Measurements from ENCODE around the gene LBX2.
A peak's percentile ranks its signal among the peaks of the same experiment; 100 is the strongest.

LBX2 gene

DNA sequence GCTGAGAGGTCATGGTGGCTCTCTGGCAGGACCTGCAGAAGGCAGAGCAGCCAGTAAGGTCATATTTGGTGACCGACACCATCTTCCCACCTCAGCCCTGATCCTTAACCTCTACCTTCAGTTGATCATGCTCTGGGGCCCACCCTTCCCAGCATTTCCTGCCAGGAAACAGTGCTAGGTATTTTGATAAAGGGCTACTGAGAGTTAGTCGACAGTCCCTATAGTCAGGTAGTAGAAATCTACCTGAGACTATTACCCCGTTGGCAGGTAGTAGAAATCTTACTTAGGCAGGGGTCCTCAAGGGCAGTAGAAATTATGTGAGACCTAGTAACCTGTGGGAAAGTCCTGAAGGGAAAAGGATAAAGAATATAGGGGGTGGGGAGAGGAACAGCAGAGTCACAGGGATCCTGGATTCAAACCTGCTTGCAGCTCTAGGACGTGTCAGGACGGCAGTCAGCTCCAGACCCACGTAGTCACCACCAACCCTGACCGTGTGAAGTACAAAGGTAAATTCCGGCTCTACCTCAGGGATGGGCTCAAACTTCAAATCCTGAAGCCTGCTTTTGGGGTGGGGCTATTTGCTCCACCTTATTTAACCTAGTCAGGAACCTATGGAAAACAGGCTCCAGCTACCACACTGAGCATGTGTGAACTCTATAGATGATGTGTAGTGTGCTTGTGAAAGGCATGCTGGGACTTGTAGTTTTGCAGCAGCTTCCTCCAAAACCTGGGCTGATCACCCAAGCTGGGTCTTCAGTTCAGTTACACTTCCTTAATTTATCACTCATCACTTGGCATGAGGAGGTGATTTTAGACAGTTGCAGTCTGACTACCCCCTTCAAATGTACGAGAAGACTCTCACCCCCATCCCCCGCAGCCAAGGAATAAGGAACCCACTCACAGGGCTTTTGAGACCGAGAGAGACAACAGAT lies 26.6 kb upstream of the LBX2 start, which contains the start of gene DQX1:
Gene DQX1, minus strand, starts transcription at position 515 of the 932 bp plus-strand sequence. Its CDS starts 502 bp downstream, at position 13.
- no peak for DNase-seq

DNA sequence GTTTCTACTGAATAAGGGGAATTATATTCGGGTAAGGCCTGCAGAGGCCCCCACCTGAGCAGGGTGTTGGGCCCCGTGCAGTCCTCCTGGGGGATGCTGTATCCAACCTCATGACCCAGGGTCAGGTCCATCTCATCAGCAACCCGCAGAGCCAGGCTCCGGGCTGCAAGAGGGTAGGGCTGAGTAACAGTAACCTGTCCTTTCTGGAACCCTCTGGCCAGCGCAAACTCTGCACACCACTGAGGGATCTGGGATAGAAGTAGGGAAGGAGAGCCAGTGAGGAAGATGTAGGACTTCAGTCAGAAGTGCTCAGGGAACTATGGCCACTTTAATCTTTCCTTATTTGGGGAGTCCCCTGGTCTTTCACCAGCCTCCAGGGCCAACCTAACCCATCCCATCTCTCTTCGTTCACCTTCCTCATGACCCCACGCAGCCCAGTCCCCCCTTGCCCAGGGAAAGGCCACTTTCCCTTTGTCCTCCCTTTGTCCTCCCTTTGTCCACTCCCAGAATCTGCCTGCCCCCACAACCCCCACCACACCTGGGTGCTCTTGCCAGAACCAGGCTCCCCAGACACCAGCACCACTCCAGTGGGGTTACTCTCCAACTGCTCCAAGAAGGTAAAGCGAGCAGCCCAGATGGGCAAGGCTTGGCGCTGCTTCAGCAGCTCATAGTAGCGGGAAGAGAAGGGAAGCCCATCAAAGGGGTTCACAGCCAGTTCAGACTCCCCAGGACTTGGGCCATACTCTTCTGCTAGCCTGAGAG lies 25.7 kb upstream of the LBX2 start:
- no peak for DNase-seq

DNA sequence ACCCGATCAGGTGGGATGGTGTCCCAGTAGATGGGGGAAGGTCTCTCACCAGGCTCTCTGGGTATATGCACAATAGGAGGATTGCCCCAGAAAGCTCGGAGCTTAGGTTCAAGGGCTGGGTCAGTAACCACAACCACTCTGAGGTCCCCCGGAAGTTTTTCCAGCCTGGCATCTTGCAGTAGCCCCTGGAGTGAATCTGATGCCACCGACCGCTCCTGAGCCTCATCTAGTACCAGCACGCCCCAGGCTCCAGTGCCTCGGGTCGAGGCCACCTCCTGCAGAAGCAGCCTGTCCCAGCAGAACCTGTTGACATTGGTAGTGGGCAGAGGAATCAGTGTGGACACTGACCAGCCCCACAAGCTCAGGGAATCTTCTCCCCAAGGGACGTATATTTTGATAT lies 24.6 kb upstream of the LBX2 start:
- no peak for DNase-seq

DNA sequence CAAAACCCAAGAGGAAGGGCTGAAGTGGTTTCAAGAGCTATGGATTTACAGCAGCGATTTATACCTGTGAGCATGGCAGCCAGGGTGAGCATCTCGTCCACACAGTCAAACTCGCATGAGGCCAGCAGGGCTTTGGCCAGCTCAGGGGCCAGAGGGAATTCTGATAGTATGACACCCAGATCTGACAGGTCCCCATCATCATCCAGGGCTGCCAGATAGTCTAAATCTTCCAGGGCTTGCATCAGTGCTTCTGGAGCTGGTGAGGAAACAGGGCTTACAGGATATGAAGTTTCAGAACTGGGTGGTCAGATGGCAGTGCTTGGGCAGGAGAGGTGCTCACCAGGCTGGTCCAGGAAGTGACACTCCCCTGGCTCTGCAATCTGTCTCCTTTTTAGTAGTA lies 23.1 kb upstream of the LBX2 start:
- DNase-seq = no peak

DNA sequence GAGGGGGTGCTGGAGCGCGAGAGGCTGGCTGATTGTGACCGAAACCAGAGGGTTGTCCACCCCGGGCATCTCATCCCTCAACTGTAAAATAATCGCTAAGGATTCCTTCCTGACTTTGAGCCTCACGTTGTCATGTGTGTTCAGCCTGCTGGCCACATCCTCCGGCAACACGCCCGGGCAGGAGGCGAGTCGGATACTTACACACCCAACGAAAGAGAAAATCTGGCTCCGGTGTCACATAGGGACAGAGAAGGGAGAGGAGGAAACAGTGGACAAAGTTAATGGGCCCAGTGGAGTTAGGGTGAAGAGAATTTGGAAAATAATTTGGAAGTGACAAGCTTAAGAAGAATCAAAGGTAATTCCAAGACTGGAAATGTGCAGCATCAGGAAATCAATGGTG lies 17.2 kb upstream of the LBX2 start:
- no peak for DNase-seq

DNA sequence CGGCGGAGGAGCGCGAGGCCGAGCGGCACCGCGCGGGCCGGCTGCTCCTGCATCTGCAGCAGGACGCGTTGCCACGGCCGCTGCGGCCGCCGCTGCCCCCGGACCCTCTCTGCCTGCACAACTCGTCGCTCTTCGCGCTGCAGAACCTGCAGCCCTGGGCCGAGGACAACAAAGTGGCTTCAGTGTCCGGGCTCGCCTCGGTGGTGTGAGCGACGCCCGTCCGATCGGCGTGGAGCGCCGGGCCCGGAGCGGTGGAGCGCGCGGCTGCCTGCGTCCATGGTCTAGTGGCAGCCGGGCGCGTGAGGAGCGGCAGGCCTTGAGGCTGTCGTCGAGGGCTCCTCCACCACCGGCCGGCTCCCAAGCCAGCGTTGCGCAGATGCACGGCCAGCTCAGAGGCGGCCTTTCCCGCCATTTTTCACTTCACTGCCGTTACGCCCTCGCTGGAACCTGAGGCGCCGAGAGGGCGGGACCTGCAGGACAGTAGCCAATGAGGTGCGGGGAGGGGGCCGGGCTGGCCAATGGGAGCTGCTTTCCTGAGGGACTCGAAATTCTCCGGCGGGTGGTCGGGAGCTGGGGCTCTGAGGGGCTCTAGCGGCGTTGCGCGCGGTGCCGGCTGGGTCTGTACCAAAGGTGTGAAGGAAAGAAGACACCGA lies 16.7 kb upstream of the LBX2 start:
- DNase-seq = peak; percentile 73

DNA sequence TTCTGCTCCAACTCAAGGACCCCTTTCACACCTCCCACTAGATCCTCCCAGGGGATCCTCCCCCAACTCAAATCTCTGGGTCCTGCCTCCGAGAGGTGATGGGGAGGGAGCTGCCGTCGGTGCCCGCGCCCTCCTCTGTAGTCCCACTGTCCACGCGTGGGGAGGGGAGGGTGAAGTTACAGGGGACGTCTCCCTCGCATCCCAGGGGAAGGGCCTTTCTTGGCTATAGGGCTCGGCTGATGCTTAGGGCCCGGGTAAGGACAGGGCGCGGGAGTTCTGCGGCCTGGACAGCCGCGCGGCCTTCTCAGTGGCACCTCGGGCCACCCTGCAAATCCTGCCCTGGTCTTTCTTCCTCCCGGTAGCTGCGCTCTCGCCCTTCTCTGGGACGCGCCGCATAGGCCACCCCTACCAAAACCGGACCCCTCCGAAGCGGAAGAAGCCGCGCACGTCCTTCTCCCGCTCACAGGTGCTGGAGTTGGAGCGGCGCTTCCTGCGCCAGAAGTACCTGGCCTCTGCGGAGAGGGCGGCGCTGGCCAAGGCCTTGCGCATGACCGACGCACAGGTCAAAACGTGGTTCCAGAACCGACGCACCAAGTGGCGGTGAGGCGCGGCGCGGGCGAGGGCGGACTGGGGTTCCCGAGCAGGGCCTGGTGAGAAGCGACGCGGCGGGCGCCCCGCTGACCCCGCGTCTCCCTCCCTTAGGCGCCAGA lies 16.0 kb upstream of the LBX2 start:
- DNase-seq = no peak

DNA sequence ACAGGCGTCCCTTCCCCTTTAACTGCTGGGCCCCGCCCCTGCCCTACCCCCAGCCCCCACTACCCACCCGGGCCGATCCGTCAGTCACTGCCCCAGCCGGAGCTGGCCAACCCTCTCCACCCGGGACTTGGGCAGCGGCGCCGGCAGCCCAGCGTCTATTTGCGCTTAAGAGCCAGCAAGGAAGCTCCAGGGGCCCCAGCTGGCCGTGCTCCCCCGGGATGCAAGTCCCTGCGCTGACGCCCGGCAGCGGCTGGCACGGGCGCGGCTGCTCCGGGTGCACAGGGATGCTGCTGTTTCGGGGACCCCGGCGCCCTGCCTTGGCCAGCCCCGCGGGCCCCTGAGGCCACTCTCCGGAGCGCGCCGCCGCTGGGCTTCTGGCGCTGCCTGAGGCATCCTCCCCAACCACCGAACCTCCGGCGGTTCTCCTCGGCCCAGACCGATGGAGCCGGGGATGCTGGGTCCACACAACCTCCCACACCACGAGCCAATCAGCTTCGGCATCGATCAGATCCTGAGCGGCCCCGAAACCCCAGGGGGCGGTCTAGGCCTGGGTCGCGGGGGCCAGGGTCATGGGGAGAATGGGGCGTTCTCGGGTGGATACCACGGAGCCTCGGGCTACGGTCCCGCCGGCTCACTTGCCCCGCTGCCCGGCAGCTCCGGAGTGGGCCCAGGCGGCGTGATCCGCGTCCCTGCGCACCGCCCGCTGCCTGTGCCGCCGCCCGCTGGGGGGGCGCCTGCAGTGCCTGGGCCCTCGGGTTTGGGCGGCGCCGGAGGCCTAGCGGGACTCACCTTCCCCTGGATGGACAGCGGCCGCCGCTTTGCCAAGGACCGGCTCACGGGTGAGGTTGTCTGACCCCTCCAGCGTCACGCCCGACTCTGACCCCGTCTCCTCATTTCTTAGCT lies 15.2 kb upstream of the LBX2 start, which contains the start of gene TLX2:
Gene TLX2, plus strand, starts transcription at position 83 of the 903 bp plus-strand sequence. Its CDS starts 357 bp downstream, at position 440.
- DNase-seq = no peak

DNA sequence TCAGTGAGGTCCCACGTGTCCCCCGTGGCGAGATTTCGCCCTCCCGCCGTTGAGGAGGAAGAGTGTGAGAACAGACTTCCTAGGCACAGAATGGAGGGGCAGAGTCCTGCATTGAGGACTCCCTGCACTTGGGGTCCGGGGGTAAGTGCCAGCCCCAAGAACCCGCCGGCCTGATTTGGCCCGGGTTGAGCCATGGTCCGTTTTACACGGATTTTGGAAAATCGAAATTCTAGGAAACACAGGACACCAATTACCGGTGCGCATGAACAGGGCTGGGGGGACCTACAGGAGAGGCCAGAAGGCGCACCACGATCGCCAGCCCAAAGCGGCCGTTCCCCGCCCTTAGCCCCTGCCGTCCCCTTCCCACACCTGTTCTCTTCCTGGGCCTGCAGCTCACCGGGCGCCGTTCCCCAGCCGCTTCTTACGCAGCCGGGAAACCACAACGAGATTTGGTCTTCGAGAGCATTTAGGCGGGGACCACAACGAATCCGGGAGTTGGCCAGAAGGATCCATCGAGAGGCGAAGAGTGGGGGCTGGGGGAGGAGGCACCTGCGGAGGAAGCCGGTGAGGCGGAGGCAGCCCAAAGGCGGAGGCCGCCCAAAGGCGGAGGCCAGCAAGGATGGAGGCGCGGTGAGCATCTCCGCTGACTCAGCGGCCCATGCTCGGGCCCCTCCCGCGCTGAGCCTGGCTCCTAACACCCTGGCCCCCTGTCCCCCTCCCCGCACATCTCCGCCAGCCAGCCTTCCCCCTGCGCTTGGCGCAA lies 14.4 kb upstream of the LBX2 start:
- DNase-seq = no peak

DNA sequence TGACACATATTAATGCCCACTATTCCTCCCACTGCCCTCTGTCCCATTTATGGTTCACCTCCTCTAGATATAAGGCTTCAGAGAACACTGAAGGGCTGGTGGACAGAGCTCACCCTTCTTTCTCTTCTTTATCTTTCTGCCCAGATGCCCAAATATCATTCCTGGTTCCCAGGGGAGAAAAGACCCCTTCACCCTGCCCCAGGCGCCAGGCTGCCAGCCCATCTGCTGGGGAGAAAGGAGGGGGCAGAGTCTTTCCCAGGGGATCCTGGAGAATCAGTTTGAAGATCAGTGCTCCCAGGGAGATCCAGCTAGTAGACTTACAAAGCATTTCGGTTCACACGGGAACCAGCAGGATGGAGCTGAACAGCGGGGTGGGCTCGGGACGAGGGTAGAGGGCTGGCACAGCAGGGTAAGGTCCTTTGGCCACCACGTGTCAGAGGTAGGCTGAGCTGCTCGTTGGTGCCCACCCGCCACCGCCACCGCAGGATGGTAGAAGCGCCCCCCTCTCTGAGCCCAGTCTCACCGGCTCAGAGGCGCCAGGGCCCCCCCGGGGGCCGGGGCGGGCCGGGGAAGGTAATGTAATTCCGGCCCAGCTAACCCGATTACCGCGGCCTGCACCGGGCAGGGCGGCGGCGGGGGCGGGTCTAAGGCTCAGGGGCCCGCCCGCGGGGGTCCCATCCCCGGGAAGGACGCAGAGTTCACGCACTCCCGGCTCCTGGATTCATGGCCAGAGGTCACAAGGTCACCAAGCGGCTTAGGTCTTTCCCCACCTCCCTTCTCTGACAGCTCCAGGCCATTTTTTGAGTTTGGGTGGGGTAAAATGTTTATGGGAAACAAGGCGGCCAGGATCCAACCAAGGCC lies 13.6 kb upstream of the LBX2 start:
- no peak for DNase-seq

DNA sequence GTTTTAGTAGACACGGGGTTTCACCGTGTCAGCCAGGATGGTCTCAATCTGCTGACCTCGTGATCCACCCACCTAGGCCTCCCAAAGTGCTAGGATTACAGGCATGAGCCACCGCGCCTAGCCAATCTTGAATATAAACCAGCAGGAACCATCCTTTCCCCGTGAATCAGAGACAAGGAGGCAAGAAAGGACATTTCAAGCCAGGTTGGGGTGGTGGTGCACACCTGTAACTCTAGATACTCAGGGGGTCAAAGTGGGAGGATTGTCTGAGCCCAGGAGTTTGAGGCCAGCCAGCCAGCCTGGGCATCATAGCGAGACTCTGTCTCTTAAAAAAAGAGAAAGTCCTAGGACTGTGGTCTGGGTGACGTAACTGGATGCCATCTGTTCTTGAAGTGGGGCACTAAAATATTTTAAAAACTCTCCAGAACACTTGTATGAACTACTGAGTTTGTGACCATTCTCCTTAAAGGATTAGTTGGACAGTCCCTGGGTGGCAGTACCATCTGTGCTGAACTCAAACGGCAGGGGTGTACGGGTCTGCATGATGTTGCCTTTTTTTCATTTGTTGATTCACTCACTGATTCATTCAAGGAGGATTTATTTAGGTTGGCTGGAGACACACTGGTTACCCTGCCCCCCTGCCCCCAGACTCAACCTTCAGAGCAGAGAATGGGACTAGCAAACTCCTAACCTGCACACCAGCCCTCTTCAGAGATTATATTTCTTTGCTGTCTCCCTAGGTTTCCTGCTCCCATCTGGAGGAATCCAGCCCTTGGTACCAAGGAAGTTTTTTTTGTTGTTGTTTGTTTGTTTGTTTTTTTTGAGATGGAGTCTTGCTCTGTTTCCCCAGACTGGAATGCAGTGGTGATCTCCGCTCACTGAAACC lies 11.9 kb upstream of the LBX2 start:
- no peak for DNase-seq

DNA sequence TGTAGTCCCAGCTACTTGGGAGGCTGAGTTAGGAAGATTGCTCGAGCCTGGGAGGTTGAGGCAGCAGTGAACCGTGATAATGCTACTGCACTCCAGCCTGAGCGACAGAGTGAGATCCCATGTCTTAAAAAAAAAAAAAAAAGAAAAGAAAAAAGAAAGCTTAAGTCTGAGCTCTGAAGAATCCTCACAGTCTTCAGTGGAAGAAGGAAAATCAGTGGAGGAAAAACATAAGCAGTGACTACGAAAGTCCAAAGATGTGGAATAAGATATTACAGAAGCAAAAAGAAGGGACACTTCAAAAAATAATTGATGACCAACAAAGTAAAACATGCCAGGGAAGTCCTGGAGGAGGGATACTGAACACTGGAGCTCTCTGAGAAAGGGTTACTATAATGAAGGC lies 10.9 kb upstream of the LBX2 start:
- no peak for DNase-seq

DNA sequence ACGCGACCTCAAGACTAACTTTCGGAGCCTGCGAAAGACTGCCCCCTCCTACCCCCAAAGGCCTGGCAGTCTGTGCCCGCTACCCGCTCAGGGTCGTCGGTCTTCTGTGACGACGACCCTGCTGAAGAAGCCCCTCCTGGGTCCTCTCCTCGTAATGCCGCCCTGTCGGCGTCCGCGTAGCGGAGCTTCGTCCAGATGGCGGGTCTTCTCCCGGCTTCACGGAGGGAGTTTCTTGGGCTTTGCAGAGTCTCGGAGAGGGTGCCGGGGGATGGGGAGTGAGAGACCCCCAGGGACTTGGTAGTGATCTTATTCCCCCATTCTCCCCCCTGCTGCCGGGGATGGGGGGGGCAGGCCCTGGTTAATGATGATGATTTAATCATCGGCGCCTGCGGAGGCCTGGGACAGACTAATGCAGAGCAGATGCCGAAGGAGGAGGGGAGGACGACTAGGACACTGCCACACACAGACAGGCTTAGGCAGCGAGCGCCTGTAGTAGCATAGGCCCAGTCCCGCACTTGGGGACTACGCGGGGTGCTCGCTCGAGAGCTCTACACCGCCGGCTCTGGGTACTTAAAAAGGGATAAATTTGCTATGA lies 8.6 kb upstream of the LBX2 start:
- no peak for DNase-seq

DNA sequence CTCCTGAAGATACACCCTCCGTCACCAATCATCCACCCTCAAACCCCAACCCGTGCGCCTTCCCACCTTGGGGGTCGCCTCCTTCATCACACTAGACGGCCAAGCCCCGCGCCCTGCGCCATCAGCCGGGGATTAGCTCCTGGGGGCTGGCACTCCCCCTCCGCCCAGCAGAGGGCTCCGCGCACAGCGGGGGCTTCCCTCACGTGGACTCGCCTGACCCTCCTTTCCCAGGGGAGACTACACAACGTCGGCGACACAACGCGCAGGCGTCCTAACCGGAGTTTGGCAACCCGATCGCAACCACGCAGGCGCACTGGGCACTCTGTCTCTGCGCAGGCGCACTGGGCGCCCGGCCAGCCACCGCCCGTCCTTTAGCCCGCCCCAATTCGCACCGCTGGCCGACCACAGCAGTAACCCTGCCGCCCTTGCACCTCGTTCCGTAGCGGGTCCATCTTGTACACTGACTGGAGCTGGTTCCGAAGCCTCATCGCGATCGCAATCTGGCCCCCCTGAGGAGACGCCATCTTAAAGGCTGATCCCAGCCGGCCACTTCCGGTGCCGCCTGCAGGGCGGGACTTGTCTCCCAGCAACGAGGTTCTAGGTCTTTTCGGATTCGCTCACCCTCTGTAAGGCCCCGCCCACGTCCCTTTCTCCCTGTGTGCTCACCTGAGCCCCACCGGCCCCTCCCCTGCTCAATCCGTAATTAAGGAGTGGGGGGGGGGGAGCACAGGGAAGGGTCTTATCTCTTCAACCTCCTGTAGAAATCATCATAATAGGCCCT lies 7.9 kb upstream of the LBX2 start, which contains the start of gene PCGF1:
Gene PCGF1, minus strand, starts transcription at position 551 of the 781 bp plus-strand sequence. Its CDS starts 27 bp downstream, at position 524.
- DNase-seq = peak; percentile 99

DNA sequence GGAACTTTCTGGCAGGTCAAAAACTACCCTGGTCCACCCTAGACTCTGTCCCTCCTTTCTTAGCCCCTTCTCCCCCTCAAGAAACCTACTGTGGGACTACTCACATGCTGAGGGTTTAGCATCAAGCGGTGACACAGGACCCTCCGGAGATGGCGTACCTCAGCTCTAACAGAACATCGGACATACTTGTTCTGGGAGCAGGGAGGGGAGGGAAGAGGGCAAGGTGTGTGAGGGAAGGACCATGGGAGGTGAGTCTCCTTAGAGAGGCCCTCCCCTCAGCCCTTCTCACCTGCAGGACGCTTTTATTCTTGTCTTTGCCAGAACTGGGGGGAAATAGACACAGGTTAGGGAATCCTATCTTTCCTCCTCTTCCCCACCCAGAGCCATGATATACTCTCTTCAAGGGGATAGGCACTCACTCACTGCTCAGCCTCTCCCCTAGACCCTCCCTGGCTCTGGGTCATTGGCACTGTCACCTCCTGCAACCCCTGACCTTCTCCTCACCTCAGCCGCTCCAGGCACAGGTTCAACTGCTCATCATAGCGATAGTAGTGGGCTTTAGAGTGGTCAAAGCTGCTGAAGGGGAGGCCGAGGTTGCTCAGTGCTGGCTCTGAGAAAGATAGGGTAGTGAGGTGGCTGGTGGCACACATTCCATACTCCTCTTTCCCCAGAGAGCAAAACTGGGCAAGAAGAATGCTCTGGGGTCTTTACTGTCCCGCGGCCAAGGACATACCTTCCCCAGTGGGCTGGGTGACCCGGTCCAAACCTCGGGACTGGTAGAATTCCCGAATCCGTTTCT lies 6.2 kb upstream of the LBX2 start:
- no peak for DNase-seq

DNA sequence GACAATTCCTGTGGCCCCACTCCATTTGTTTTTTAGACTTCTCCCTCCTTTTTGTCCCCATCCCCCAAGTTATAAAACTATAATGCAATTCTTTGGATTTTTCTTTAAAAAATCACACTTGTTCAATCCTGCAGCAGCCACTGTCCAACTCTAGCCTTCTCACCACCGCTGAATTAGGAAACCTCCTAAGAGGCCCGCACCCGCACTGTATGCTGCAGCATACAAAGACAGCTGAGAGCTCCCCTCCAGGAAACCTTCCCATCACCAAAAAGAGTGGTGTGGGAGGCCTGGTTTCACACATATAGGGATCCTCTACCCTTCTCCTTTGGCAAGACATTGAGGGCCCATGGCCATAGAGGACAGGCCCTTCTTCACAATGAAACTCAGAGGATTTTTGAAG lies 5.2 kb upstream of the LBX2 start:
- no peak for DNase-seq
